Renal cortical epithelial cell (primary cell): ENCODE results near the gene CHKA. TPM values are rescaled to one million over a fixed set of nuclear protein-coding genes. Genes with fewer than 3 reads are reported as not detected.
A peak's percentile ranks its signal among the peaks of the same experiment; 100 is the strongest.

Experiments used
- DNase-seq: peaks from one replicate; pipeline ENCODE4 v3.0.0-alpha.2; 2011; ENCODE audit warnings: low read depth
- total RNA-seq: library from RNA; depleted of rRNA; stranded (reverse); fragments of >200 nt; gene quantifications from 2 replicates; pipeline ENCODE4 v1.2.3, GENCODE V29; 2014

Gene CHKA
- total RNA-seq, 1 donor from 2014 or later: 23.6 TPM

- DNase-seq: no peak
These were observed 21.5 kb upstream of the CHKA start for GRCh38 chr11:68142441-68143309.

GRCh38 chr11:68142028-68142412, 20.8 kb upstream of the CHKA start:
- no peak for DNase-seq

- no peak for DNase-seq
These were observed 20.2 kb upstream of the CHKA start for GRCh38 chr11:68141246-68142027.

GRCh38 chr11:68140496-68141245, 19.5 kb upstream of the CHKA start:
- DNase-seq: no peak

- DNase-seq: no peak
These were observed 17.0 kb upstream of the CHKA start for GRCh38 chr11:68138237-68138636.

- DNase-seq: no peak
These were observed 16.6 kb upstream of the CHKA start for GRCh38 chr11:68137833-68138232.

- DNase-seq: no peak
These were observed 15.7 kb upstream of the CHKA start for GRCh38 chr11:68136866-68137265.

GRCh38 chr11:68135161-68135560, 14.0 kb upstream of the CHKA start:
- DNase-seq: no peak

GRCh38 chr11:68133761-68134160, 12.6 kb upstream of the CHKA start:
- no peak for DNase-seq

GRCh38 chr11:68130121-68130520, 8.9 kb upstream of the CHKA start:
- no peak for DNase-seq

- peak; percentile 72 for DNase-seq
These were observed 7.6 kb upstream of the CHKA start for GRCh38 chr11:68128682-68129327.

- peak; percentile 21 for DNase-seq
These were observed 6.8 kb upstream of the CHKA start for GRCh38 chr11:68127714-68128681.

GRCh38 chr11:68125164-68125563, 4.0 kb upstream of the CHKA start:
- DNase-seq: no peak

GRCh38 chr11:68122936-68123539, 1.9 kb upstream of the CHKA start:
- no peak for DNase-seq

GRCh38 chr11:68120273-68121066, 718 bp downstream of the CHKA start:
- peak; percentile 16 for DNase-seq

GRCh38 chr11:68118706-68119448, 2.3 kb downstream of the CHKA start:
- peak; percentile 16 for DNase-seq

GRCh38 chr11:68117853-68118470, 3.2 kb downstream of the CHKA start:
- DNase-seq: no peak

GRCh38 chr11:68116974-68117373, 4.2 kb downstream of the CHKA start:
- DNase-seq: no peak
